HG02642 (cell line): Measurements from ENCODE around the gene RCAN3.
"Not testable (repeated sequence)": the region's sequence is repeated elsewhere in the genome, so short reads cannot be mapped to it uniquely, and the experiment has no call there.

Experiments
- ATAC-seq: cut with Tn5 transposase; IDR thresholded peaks from one replicate; pipeline ENCODE4 v1.9.1; 2021; ENCODE audit warnings: mild to moderate bottlenecking; ENCODE audit not compliant: unreplicated experiment, poor library complexity

The RCAN3 gene

GRCh38 chr1:24483441-24483840 is 19.2 kb upstream of the RCAN3 start:
- no peak for ATAC-seq

GRCh38 chr1:24484199-24484598 is 18.4 kb upstream of the RCAN3 start:
- no peak for ATAC-seq

GRCh38 chr1:24486331-24487065 is 16.1 kb upstream of the RCAN3 start:
- no peak for ATAC-seq

- ATAC-seq = no peak
Observed at GRCh38 chr1:24487455-24487854, 15.2 kb upstream of the RCAN3 start.

- ATAC-seq = not testable (repeated sequence)
Observed at GRCh38 chr1:24488159-24488558, 14.5 kb upstream of the RCAN3 start.

- ATAC-seq = no peak
Observed at GRCh38 chr1:24489674-24490073, 13.0 kb upstream of the RCAN3 start.

- ATAC-seq = no peak
Observed at GRCh38 chr1:24490101-24490781, 12.4 kb upstream of the RCAN3 start.

- no peak for ATAC-seq
Observed at GRCh38 chr1:24491577-24492360, 10.9 kb upstream of the RCAN3 start.

- not testable (repeated sequence) for ATAC-seq
Observed at GRCh38 chr1:24492935-24493334, 9.7 kb upstream of the RCAN3 start.

- ATAC-seq = no peak
Observed at GRCh38 chr1:24493785-24494184, 8.9 kb upstream of the RCAN3 start.

- ATAC-seq = no peak
Observed at GRCh38 chr1:24498589-24498988, 4.0 kb upstream of the RCAN3 start.

- ATAC-seq = no peak
Observed at GRCh38 chr1:24500448-24501048, 2.1 kb upstream of the RCAN3 start.

GRCh38 chr1:24501371-24502064 is 1.1 kb upstream of the RCAN3 start:
- ATAC-seq = no peak

GRCh38 chr1:24502065-24502708 is 449 bp upstream of the RCAN3 start:
- ATAC-seq = no peak

GRCh38 chr1:24503059-24503751 is 569 bp downstream of the RCAN3 start:
- ATAC-seq = no peak

GRCh38 chr1:24503870-24504523 is 1.4 kb downstream of the RCAN3 start:
- ATAC-seq = no peak

GRCh38 chr1:24504560-24504959 is 1.9 kb downstream of the RCAN3 start:
- ATAC-seq = no peak

- no peak for ATAC-seq
Observed at GRCh38 chr1:24505816-24506215, 3.2 kb downstream of the RCAN3 start.
